ENCODE results near the gene NECTIN3. TPM values are rescaled to one million over a fixed set of nuclear protein-coding genes. Genes with fewer than 3 reads are reported as not detected.

Gene NECTIN3
- total and polyA plus RNA-seq, 2 of the 4 experiments (the other 2 are of a cell fraction): 34.7 to 155 TPM

DNA sequence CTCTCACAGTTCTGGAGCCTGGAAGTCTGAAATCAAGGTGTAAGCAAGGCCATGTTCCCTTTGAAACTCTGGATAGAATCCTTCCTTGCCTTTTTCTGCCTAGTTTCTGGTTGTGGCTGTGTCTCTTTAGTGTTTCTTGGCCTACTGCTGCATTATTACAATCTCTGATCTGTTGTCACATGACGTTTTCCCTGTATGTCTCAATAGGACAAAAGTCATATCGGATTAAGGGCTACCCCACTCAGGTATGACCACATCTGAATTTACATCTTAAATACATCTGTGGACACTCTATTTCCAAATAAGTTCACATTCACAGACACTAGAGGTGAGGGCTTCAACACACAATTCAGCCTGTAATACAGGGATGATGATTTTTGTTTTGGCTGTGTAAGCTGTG is 13.3 kb downstream of the NECTIN3 start:
- peak overlapping the region in 1 of 2 experiments; percentile 4; a peak in 1 of 4 replicates for H4K8ac ChIP-seq (ENCODE audit: low read depth in 2 of 2, low read length in 2 of 2)
- peaks cover 16% of the 10 kb centered on the region for H3K4me1 ChIP-seq (ENCODE audit: control insufficient read depth, insufficient read depth, low read length)
- 0 out of 2 replicates have a peak overlapping the region, but pooled peaks have one; percentile 19 for H3K14ac ChIP-seq (replicated peaks; ENCODE audit: low read depth, low read length)
- H4K91ac ChIP-seq (ENCODE audit: insufficient read depth, low read depth, low read length): no peak overlapping the region
- no peak for ATAC-seq (ENCODE audit: low read depth)
- TF ChIP-seq, protein P1, sequence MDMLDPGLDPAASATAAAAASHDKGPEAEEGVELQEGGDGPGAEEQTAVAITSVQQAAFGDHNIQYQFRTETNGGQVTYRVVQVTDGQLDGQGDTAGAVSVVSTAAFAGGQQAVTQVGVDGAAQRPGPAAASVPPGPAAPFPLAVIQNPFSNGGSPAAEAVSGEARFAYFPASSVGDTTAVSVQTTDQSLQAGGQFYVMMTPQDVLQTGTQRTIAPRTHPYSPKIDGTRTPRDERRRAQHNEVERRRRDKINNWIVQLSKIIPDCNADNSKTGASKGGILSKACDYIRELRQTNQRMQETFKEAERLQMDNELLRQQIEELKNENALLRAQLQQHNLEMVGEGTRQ (IDR thresholded peaks at IDR 0.05; ENCODE audit: low read depth, low read length): no peak
- TF ChIP-seq NFE2L2 (IDR thresholded peaks at IDR 0.05; ENCODE audit: low read depth, low read length) (no peak), MAZ (IDR thresholded peaks at IDR 0.05; ENCODE audit: borderline replicate concordance, low read depth, low read length) (no peak), CHD1 (IDR thresholded peaks at IDR 0.05; ENCODE audit: low read depth, low read length) (no peak), BHLHE40 (IDR thresholded peaks at IDR 0.05; ENCODE audit: low read depth, low read length) (no peak), FOS (IDR thresholded peaks at IDR 0.05; ENCODE audit: low read depth, low read length) (no peak)
- H3K9ac ChIP-seq (ENCODE audit: low read depth, low read length): no peak overlapping the region; the same call in 1 of the 2 replicates
- H3K9me1 ChIP-seq (ENCODE audit: insufficient read depth, low read length): peaks cover 14% of the 10 kb centered on the region
- H3K4ac ChIP-seq (ENCODE audit: low read depth, low read length): no peak overlapping the region
- H3K27me3 ChIP-seq (ENCODE audit: control insufficient read depth, insufficient read depth, low read length): no peaks in the 10 kb centered on the region
- in situ Hi-C loops (cut with MboI; ENCODE audit: low sequenced_read_pairs): no loop called here
- dilution Hi-C loops (cut with HindIII; ENCODE audit: low sequenced_read_pairs, unreplicated experiment): no loop called here
- ChIA-PET CTCF (interaction anchor here (0.6 to 0.7 kb wide), 2 partner anchors 20 to 700 kb away, joined by 3 to 4 read pairs; no protein-coding TSS in a partner anchor), POLR2A (ENCODE audit: unreplicated experiment) (no interaction called here)
- no peak overlapping the region for H3K27ac ChIP-seq (ENCODE audit: insufficient read depth, low read length)
- peak overlapping the region; percentile 0 for H2BK5ac ChIP-seq (ENCODE audit: low read depth, low read length, poor library complexity, severe bottlenecking)
- H4K5ac ChIP-seq (ENCODE audit: low read depth, low read length): no peak overlapping the region
- no TSS peak for BruUV-seq (replicated peaks)
- H3K56ac ChIP-seq (ENCODE audit: extremely low read depth, insufficient read depth, low read length): no peak overlapping the region
- H3K4me2 ChIP-seq (ENCODE audit: low read depth, low read length): peak overlapping the region; percentile 46; the same call in 1 of the 2 replicates
- H2BK20ac ChIP-seq (ENCODE audit: low read depth, low read length): no peak overlapping the region
- peaks cover 0 to 30% of the 10 kb centered on the region in 2 experiments; a peak in 2 of 4 replicates for H3K79me1 ChIP-seq (ENCODE audit: low read depth in 1 of 2, low read length in 2 of 2)
- no CpG with 5 or more reads among the region's 2 CpGs for WGBS, 2 experiments (ENCODE audit: extremely low coverage in 2 of 2, insufficient read length in 1 of 2)
- no peak for DNase-seq
- no peaks in the 10 kb centered on the region; the same call in 1 of the 2 replicates for H3K36me3 ChIP-seq (ENCODE audit: control insufficient read depth, insufficient read depth, low read length)
- no peak overlapping the region for H3K4me3 ChIP-seq (ENCODE audit: insufficient read depth, low read depth, low read length)
- no peak overlapping the region for H2BK120ac ChIP-seq (ENCODE audit: low read depth, low read length)
- H4K20me1 ChIP-seq (ENCODE audit: insufficient read depth, low read length): peaks cover 88% of the 10 kb centered on the region
- H2BK15ac ChIP-seq (ENCODE audit: low read depth, low read length): no peak overlapping the region
- intact Hi-C loops (cut with micrococcal nuclease): no loop called here
- no peak overlapping the region for H2AFZ ChIP-seq (replicated peaks; ENCODE audit: low read length, poor library complexity)
- no peaks in the 10 kb centered on the region for H3K9me3 ChIP-seq (ENCODE audit: control insufficient read depth, insufficient read depth, low read length)
- H3K18ac ChIP-seq (ENCODE audit: low read depth, low read length): no peak overlapping the region
- H2AK9ac ChIP-seq (replicated peaks; ENCODE audit: low read depth, low read length, poor library complexity): no peak overlapping the region
- no peak overlapping the region for H2AK5ac ChIP-seq (ENCODE audit: low read depth, low read length)
- no peak overlapping the region; the same call in 1 of the 2 replicates for H3K23ac ChIP-seq (ENCODE audit: low read depth, low read length)

All from IMR-90 (cell line).